SK-N-SH (cell line): ENCODE results near the gene C1QL2.

ENCODE experiments used
- CTCF ChIP-seq: fragments of 200-600 bp; sonication (generic); IDR thresholded peaks from 2 replicates; pipeline ENCODE4 v1.6.1; 2017; ENCODE audit warnings: antibody characterized with exemption, mild to moderate bottlenecking, moderate library complexity
- EZH2phosphoT487 ChIP-seq: fragments of 200-600 bp; sonication (generic); IDR thresholded peaks from 2 replicates; pipeline ENCODE4 v1.6.1; 2017; ENCODE audit warnings: low read depth, mixed run types, mild to moderate bottlenecking, antibody characterized with exemption, moderate library complexity, borderline replicate concordance
- JUND ChIP-seq: IDR thresholded peaks from 2 replicates; pipeline ENCODE4 v1.4.0; 2012
- MAX ChIP-seq: IDR thresholded peaks from 2 replicates; pipeline ENCODE4 v1.4.0; 2012; ENCODE audit warnings: low read depth
- MXI1 ChIP-seq: IDR thresholded peaks from 2 replicates; pipeline ENCODE4 v1.6.1; 2012; ENCODE audit warnings: mild to moderate bottlenecking, low read depth, low read length, improper control_type of control experiment
- NFIC ChIP-seq: IDR thresholded peaks from 2 replicates; pipeline ENCODE4 v1.4.0; 2012; ENCODE audit warnings: borderline replicate concordance
- REST ChIP-seq: IDR thresholded peaks from 2 replicates; pipeline ENCODE4 v1.6.1; 2012; ENCODE audit warnings: mild to moderate bottlenecking, low read depth, low read length, moderate library complexity
- TF ChIP-seq, protein P1 (sequence below): fragments of 150-350 bp; IDR thresholded peaks from 2 replicates; pipeline ENCODE4 v1.6.1; 2016; ENCODE audit warnings: mild to moderate bottlenecking, low read depth, low read length

DNA sequence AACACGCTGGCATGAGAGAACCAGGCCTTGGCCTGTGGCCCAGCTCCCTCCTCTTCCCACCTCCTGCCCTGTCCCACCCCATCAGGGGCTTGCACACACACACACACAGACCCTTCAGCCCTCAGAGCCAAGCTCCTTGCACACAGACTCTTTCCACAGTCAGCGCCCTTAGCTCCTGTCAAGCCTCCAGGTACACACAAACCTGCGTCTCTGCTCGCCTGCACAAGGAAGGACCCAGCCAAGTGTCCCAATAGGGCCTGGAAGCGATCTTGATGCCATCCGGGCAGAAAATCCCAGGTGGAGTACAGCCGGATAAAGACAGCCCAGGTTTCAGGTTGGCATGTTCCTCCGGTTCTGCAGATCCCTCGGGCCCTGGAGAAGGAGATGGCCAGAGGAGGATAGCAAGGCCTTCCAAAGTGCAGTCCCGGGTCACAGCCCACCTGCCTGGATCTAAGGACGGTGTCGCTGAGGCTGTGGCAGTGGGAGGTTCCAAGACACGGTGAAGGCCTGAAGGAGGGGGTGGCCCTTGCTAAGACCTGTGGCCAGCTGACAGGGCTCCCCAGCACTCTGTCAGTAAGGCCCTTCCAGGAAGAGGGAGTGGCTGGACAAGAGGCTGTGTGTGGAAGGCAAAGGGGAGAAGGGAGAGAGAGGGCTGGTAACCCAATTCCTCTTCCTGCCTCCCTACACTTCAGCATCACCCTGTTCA, 46.6 kb upstream of the C1QL2 start:
- TF ChIP-seq CTCF (no peak), REST (no peak), JUND (no peak), EZH2phosphoT487 (no peak), MAX (no peak), NFIC (no peak), MXI1 (no peak)
- TF ChIP-seq, protein P1, sequence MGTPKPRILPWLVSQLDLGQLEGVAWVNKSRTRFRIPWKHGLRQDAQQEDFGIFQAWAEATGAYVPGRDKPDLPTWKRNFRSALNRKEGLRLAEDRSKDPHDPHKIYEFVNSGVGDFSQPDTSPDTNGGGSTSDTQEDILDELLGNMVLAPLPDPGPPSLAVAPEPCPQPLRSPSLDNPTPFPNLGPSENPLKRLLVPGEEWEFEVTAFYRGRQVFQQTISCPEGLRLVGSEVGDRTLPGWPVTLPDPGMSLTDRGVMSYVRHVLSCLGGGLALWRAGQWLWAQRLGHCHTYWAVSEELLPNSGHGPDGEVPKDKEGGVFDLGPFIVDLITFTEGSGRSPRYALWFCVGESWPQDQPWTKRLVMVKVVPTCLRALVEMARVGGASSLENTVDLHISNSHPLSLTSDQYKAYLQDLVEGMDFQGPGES, result no peak
